Hippocampal formation (tissue), 2 donors: Measurements from ENCODE around the gene OBSCN.

ENCODE experiments used
- DNase-seq, 2 donors: peaks; one replicate each; lab custom pipeline; 2025; lab: John Stamatoyannopoulos, UW

The OBSCN gene

DNA sequence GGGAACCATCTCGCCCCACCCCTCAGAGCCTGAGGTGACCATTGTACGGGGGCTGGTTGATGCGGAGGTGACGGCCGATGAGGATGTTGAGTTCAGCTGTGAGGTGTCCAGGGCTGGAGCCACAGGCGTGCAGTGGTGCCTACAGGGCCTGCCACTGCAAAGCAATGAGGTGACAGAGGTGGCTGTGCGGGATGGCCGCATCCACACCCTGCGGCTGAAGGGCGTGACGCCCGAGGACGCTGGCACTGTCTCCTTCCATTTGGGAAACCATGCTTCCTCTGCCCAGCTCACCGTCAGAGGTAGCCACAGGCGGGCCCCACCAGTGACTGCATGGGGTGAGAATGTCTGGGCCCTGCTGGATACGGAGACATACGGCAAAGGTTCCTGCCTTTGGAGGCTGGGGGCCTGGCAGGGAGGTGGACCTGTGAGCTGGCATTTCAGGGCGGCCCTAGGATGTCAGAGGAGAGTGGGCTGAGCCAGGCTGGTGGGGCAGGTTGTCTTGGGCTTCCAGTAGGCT lies 100.3 kb downstream of the OBSCN start:
- no peak for DNase-seq

DNA sequence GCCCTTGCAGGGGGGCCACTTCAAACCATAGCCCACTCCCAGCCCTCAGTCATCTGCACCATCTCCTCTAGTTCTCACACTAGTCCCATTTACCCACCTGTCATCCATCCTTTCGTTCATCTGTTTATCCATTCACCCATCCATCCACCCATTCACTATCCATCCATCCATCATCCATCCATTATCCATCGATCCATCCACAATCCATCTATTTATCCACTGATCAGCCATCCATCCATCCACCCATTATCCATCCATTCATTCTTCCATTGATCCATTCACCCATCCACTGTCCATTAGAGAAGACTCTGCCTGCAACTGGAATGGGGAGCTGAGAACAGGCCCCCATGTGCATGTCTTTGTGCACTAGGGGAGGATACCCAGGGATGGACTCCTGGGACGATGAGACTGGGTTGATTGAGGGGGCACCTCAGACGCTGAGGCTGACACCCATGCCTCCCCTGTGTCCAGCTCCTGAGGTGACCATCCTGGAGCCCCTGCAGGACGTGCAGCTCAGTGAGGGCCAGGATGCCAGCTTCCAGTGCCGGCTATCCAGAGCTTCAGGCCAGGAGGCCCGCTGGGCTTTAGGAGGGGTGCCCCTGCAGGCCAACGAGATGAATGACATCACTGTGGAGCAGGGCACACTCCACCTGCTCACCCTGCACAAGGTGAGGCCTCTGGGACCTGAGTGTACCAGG lies 100.9 kb downstream of the OBSCN start:
- DNase-seq = no peak

GRCh38 chr1:228309326-228310067 lies 101.7 kb downstream of the OBSCN start:
- no peak for DNase-seq

- DNase-seq = no peak
Observed at GRCh38 chr1:228310162-228310792, 102.4 kb downstream of the OBSCN start.

DNA sequence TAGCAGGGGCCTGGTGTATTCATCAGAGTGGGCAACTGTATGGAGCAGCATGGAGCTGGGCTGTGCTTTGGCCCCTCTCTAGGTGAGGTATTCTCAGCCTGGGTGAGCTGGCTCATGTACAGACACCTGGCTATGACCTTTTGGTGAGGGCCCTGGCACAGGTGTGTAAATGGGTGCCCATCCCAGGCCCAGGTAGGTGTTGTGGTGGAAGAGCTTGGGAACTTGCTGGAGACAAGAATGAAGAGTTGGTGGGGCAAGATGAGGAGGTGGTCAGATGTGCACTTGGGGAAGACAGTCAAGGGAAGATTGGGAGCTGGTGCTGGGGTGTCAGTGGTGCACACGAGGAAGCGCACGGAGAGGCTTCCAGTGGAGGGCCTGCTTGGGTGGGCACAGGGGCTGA lies 103.2 kb downstream of the OBSCN start:
- no peak for DNase-seq

- no peak for DNase-seq
Observed at GRCh38 chr1:228312136-228312764, 104.4 kb downstream of the OBSCN start.

DNA sequence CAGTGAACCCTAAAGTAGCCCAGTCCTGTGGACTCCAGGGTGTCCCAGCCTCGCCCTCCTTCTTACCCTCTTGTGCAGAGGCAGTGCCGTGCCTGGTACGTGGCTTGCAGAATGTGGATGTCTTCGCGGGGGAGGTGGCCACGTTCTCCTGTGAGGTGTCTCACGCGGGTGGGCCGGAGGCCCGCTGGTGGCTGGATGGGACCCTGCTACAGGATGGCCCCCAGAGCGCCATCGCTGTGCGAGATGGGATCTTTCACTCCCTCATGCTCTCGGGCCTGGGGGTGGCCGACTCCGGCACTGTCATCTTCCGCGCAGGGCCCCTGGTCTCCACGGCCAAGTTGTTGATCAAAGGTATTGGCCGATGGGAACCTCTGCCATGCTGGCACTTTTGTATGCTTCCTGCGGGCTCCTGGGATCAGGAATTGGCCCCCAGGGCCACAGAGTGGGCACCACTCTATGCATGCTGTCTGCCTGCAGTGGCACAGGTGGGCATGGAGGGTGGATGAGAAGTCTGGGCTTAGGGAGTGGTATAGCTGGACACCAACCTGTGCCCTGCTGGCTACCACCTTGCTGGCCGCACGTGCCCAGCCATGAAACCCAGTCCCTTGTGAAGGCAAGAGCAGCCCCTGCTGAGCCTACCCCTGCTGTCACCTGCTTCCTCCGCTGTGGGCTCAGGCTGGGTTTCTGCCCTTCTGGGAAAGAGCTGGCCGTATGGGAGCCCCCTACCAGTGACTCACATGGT lies 105.9 kb downstream of the OBSCN start:
- DNase-seq = no peak

- DNase-seq = no peak
Observed at GRCh38 chr1:228314315-228314657, 106.4 kb downstream of the OBSCN start.

GRCh38 chr1:228314658-228315483 lies 107.0 kb downstream of the OBSCN start:
- no peak for DNase-seq

GRCh38 chr1:228315484-228315944 lies 107.7 kb downstream of the OBSCN start:
- DNase-seq = no peak

DNA sequence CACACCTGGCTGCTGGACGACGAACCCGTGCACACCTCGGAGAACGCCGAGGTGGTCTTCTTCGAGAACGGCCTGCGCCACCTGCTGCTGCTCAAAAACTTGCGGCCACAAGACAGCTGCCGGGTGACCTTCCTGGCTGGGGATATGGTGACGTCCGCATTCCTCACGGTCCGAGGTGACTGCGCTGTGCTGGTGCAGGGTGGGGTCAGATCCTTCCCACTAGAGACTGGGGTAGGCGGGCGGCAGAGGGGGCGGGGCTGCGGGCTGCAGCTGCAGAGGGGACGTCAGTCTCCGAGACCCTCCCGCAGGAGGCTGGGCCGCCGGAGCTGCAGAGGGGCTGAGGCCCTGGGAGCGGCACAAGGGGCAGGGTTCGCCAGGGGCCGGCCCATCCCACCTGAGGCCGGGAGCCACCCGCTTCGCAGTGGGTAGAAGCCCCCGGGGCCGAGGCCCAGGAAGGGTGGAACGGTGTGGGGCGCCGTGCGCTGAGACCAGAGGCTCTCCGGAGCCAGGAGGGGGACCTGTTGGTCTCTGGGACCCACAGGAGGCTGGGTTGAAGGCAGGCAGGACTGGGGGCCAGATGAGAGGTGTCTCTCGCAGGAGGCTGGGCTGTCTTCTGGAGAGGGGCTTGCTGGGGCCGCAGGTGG lies 108.2 kb downstream of the OBSCN start:
- DNase-seq = no peak

DNA sequence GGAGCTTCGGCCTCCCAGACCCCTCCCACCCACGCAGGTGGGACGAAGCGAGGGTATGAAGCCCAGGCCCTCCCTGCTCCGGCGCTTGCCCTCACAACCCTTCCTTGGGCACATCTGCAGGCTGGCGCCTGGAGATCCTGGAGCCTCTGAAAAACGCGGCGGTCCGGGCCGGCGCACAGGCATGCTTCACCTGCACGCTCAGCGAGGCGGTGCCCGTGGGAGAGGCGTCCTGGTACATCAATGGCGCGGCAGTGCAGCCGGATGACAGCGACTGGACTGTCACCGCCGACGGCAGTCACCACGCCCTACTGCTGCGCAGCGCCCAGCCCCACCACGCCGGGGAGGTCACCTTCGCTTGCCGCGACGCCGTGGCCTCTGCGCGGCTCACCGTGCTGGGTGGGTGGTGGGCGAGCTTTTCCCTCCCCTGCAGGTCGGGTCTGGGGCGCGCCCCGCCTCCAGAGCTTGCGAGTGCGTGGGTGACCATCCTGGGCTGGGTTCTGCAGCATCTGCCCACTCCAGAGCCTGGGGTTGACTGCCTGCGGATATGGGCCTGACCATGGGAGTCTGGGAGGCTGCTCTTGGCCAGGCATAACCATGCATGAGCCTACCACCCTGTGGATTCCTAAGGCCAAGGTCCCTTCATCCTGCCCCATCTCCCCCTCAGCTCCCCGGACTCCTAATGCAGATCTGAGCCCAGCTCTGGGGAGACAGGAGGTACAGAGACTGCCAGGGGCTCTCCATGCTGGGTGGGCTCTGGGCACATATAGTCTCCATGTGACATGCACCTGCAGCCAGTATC lies 108.9 kb downstream of the OBSCN start:
- no peak for DNase-seq

- no peak for DNase-seq
Observed at GRCh38 chr1:228317411-228317828, 109.6 kb downstream of the OBSCN start.

GRCh38 chr1:228317891-228318810 lies 110.3 kb downstream of the OBSCN start:
- no peak for DNase-seq

- no peak for DNase-seq
Observed at GRCh38 chr1:228318823-228319241, 111.0 kb downstream of the OBSCN start.

DNA sequence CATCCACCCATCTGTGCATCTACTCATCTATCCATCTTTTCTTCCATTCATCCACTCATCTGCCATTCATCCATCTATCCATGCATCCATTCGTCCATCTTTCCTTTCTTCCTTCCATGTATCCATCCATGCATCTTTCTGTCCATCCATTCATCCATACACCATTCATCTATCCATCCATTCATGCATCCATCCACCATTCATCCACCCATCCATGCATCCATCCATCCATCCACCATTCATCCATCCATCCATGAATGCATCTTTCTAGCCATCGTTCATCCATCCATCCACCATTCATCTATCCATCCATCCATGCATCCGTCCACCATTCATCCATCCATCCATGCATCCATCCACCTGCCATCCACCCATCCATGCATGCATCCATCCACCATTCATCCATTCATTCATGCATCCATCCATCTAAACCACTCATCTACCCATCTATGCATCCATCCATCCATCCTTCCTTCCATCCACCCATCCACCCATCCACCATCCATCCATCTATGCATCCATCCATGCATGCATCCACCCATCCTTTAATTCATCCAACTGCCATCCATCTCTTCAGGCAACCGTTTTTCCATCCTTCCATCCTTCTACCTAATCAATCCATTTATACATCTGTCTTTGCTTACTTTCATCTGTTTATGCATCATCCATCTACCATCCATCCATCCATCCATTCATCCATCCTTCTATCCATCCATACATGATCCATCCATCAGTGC lies 111.7 kb downstream of the OBSCN start:
- DNase-seq = no peak

DNA sequence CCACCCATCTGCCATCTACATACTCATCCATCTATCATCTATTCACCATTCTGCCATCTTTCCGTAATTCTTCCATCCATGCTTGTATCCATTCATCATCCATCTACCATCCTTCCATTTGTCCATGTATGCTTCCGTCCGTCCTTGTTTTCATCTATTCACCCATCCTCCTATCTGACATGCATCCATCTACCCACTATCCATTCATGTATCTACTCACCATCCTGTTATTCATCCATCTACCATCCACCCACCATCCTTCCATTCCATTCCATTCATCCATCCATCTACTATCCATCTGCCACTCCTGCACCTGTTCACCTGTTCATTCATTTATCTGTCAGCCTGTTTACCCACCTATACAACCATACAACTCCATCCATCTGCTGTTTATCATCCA lies 112.5 kb downstream of the OBSCN start:
- no peak for DNase-seq

- DNase-seq = no peak
Observed at GRCh38 chr1:228321435-228321834, 113.6 kb downstream of the OBSCN start.
